ENCODE measurements around the gene NOL9.

NOL9 gene

DNA sequence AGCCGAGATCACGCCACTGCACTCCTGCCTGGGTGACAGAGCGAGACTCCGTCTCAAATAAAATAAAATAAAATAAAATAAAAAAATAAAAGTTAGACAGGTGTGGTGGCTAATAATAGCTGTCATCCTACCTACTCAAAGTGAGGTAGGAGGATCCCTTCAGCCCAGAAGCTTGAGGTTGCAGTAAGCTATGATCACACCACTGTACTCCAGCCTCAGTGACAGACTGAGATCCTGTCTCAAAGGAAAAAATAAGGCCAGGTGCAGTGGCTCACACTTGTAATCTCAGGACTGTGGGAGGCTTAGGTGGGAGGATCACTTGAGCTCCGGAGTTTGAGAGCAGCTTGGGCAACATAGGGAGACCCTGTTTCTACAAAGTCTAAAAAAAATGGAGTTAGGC, 18.0 kb downstream of the NOL9 start:
- DNase-seq (ENCODE audit: low spot score) = no peak
- TF ChIP-seq, protein P1, sequence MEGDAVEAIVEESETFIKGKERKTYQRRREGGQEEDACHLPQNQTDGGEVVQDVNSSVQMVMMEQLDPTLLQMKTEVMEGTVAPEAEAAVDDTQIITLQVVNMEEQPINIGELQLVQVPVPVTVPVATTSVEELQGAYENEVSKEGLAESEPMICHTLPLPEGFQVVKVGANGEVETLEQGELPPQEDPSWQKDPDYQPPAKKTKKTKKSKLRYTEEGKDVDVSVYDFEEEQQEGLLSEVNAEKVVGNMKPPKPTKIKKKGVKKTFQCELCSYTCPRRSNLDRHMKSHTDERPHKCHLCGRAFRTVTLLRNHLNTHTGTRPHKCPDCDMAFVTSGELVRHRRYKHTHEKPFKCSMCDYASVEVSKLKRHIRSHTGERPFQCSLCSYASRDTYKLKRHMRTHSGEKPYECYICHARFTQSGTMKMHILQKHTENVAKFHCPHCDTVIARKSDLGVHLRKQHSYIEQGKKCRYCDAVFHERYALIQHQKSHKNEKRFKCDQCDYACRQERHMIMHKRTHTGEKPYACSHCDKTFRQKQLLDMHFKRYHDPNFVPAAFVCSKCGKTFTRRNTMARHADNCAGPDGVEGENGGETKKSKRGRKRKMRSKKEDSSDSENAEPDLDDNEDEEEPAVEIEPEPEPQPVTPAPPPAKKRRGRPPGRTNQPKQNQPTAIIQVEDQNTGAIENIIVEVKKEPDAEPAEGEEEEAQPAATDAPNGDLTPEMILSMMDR (IDR thresholded peaks at IDR 0.05; ENCODE audit: extremely low read depth, missing control alignments) = no peak

DNA sequence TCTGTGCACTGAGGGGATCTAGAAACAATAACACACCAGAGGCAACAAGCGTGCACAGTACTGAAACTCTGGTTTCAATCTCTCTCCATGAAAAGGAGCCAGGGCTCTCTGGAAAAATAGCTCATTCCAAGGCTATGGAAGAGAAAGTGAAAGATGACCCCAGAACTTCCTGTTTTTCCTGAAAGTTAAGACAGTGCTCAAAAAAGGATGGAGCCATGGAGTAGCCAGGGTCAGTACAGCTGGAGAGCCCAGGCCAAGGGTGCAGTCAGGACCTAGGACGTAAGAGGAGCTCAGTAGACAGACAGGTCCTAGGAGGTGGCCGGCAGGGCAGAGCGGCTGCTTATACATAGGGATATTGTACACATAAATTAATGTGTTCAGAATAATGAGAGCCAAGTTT, 19.1 kb downstream of the NOL9 start:
- DNase-seq (ENCODE audit: low spot score) = no peak
- TF ChIP-seq, protein P1 (IDR thresholded peaks at IDR 0.05; ENCODE audit: extremely low read depth, missing control alignments) = no peak

GRCh38 chr1:6534248-6534822, 20.0 kb downstream of the NOL9 start:
- TF ChIP-seq, protein P1 (IDR thresholded peaks at IDR 0.05; ENCODE audit: extremely low read depth, missing control alignments) = no peak
- no peak for DNase-seq (ENCODE audit: low spot score)

DNA sequence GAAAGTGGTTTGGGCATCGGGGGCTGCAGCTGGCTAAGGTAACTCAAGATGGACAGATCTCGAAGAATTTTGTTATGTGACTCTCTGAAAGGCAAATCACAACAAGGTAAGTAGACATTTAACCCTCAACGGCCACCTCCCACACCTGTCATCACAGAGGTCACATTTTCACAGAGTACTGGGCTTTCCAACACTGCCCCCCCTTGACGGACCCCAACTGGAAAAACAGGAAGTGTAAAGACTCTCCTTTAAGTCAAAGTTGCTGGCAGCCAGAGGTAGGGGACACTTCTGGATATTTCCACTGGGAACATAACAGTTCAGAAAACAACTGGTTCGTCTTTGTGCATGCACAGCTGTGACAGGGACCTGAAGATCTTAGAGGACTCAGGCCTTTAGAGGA, 22.3 kb downstream of the NOL9 start:
- no peak for DNase-seq (ENCODE audit: low spot score)
- TF ChIP-seq, protein P1 (IDR thresholded peaks at IDR 0.05; ENCODE audit: extremely low read depth, missing control alignments) = no peak

- no peak for DNase-seq (ENCODE audit: low spot score)
- TF ChIP-seq, protein P1 (IDR thresholded peaks at IDR 0.05; ENCODE audit: extremely low read depth, missing control alignments) = no peak
Measured at GRCh38 chr1:6530504-6531160, 23.7 kb downstream of the NOL9 start.

DNA sequence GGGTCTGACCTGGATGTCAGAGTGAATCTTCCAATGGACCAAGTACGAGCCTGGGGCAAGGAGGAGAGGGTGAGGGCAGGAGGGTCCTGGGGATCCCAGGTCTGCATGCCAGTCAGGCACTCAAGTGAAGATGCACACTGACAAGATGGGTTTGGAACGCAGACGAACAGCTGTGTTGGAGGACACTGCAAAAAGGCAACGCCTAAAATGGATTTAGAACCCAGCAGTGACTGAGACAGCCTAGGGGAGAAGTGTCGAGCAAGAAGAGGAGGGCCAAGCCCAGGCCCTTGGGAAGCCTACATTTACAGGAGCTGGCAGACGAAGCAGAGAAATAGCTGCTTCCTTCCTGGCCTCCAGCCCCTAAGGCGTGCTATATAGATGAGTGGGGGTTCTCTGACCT, 25.8 kb downstream of the NOL9 start:
- DNase-seq (ENCODE audit: low spot score) = no peak
- TF ChIP-seq, protein P1 (IDR thresholded peaks at IDR 0.05; ENCODE audit: extremely low read depth, missing control alignments) = no peak

- no peak for DNase-seq (ENCODE audit: low spot score)
- TF ChIP-seq, protein P1 (IDR thresholded peaks at IDR 0.05; ENCODE audit: extremely low read depth, missing control alignments) = no peak
Measured at GRCh38 chr1:6526316-6526715, 28.0 kb downstream of the NOL9 start.
